HG03064 (cell line): ENCODE results near the gene MTFR1L.

ENCODE experiments used
- ATAC-seq: cut with Tn5 transposase; IDR thresholded peaks from one replicate; pipeline ENCODE4 v1.9.1; 2021; ENCODE audit warnings: low read depth; ENCODE audit not compliant: unreplicated experiment

MTFR1L gene

GRCh38 chr1:25875856-25876692, 56.3 kb downstream of the MTFR1L start:
- ATAC-seq, result no peak

GRCh38 chr1:25876693-25877077, 56.9 kb downstream of the MTFR1L start:
- no peak for ATAC-seq

GRCh38 chr1:25877155-25877554, 57.4 kb downstream of the MTFR1L start:
- no peak for ATAC-seq

- ATAC-seq, result no peak
Measured at GRCh38 chr1:25878690-25879089, 58.9 kb downstream of the MTFR1L start.

GRCh38 chr1:25879675-25880074, 59.9 kb downstream of the MTFR1L start:
- no peak for ATAC-seq

- no peak for ATAC-seq
Measured at GRCh38 chr1:25880518-25880917, 60.8 kb downstream of the MTFR1L start.

- ATAC-seq, result no peak
Measured at GRCh38 chr1:25881266-25881665, 61.5 kb downstream of the MTFR1L start.
